H1 (cell line): ENCODE measurements around the gene SMIM41. TPM values are rescaled to one million over a fixed set of nuclear protein-coding genes. Genes with fewer than 3 reads are reported as not detected.

Experiments used
- CTCF ChIA-PET: fragments of 300-600 bp; sonication (Branson Sonifier 250); formaldehyde crosslinking; loops from one replicate; lab custom pipeline; 2021; ENCODE audit not compliant: partially characterized antibody; lab: Charles Lee
- POLR2A ChIA-PET: fragments of 300-600 bp; sonication (Branson Sonifier 250); formaldehyde crosslinking; loops from one replicate; lab custom pipeline; 2021; ENCODE audit warnings: inconsistent platforms; ENCODE audit not compliant: partially characterized antibody; lab: Charles Lee
- DNase-seq, 2 experiments: peaks; one replicate each; pipeline versions ENCODE4 v3.0.0 to v3.0.0-alpha.2; 2010 to 2022; ENCODE audit warnings: low spot score in 2 of 2, low read depth in 1 of 2, mixed read lengths in 1 of 2
- FAIRE-seq: peaks from 2 replicates; lab custom pipeline; 2011; peaks lifted over from hg19 to GRCh38; lab: Jason Lieb, UNC
- H2AFZ ChIP-seq: 2 replicates; pipeline ENCODE4 v1.8.1; 2012; ENCODE audit warnings: low read length, inconsistent platforms
- H2AK5ac ChIP-seq: 2 replicates; pipeline ENCODE4 v1.6.1; 2013; ENCODE audit warnings: low read depth, low read length
- H2BK120ac ChIP-seq: replicated peaks from 2 replicates; pipeline ENCODE3; 2013; ENCODE audit warnings: low read depth, low read length, inconsistent platforms
- H2BK12ac ChIP-seq: 2 replicates; pipeline ENCODE4 v1.6.1; 2013; ENCODE audit warnings: low read depth, low read length
- H2BK15ac ChIP-seq: 2 replicates; pipeline ENCODE4 v1.6.1; 2013; ENCODE audit warnings: low read length
- H2BK20ac ChIP-seq: 2 replicates; pipeline ENCODE4 v1.6.1; 2013; ENCODE audit warnings: low read length
- H2BK5ac ChIP-seq: 2 replicates; pipeline ENCODE4 v1.6.1; 2013; ENCODE audit warnings: low read depth, low read length
- H3K14ac ChIP-seq: 2 replicates; pipeline ENCODE4 v1.6.1; 2013; ENCODE audit warnings: inconsistent platforms; ENCODE audit not compliant: insufficient read length
- H3K18ac ChIP-seq: 2 replicates; pipeline ENCODE4 v1.6.1; 2013; ENCODE audit warnings: low read length; ENCODE audit errors: extremely low read depth
- H3K23ac ChIP-seq: 2 replicates; pipeline ENCODE4 v1.6.1; 2013; ENCODE audit warnings: inconsistent platforms; ENCODE audit not compliant: insufficient read length
- H3K23me2 ChIP-seq: 2 replicates; pipeline ENCODE4 v1.6.1; 2013; ENCODE audit warnings: low read depth, low read length
- H3K27ac ChIP-seq: 2 replicates; pipeline ENCODE4 v1.6.1; 2011; ENCODE audit warnings: low read depth, low read length, inconsistent platforms
- H3K27me3 ChIP-seq, 4 experiments: replicated peaks in 1 of 4; 1 replicate in 1 of 4; 2 replicates in 3 of 4; pipeline versions ENCODE4 v1.6.1 to v1.8.1; 2011 to 2013; ENCODE audit warnings: low read length in 3 of 4, mild to moderate bottlenecking in 3 of 4, inconsistent platforms in 2 of 4, mixed read lengths in 2 of 4, moderate library complexity in 1 of 4; ENCODE audit not compliant: control insufficient read depth in 3 of 4, insufficient read depth in 3 of 4; ENCODE audit errors: extremely low read depth in 1 of 4
- H3K36me3 ChIP-seq, 4 experiments: 2 replicates each; pipeline versions ENCODE4 v1.6.1 to v1.8.1; 2011 to 2013; ENCODE audit warnings: mild to moderate bottlenecking in 4 of 4, low read length in 3 of 4, moderate library complexity in 2 of 4, control low read depth in 1 of 4, inconsistent platforms in 1 of 4; ENCODE audit not compliant: insufficient read depth in 4 of 4, control insufficient read depth in 2 of 4
- H3K4ac ChIP-seq: replicated peaks from 2 replicates; pipeline ENCODE3; 2013; ENCODE audit warnings: low read length, low read depth, mixed read lengths, inconsistent platforms; ENCODE audit not compliant: insufficient read length
- H3K4me1 ChIP-seq, 4 experiments: replicated peaks in 1 of 4; 1 replicate in 1 of 4; 2 replicates in 3 of 4; pipeline versions ENCODE4 v1.6.1 to v1.8.1; 2011 to 2013; ENCODE audit warnings: low read length in 3 of 4, inconsistent platforms in 2 of 4, mixed read lengths in 1 of 4; ENCODE audit not compliant: insufficient read depth in 4 of 4, control insufficient read depth in 3 of 4
- H3K4me2 ChIP-seq, 2 experiments: 2 replicates each; pipeline versions ENCODE4 v1.6.1 to v1.8.1; 2011 to 2013; ENCODE audit warnings: low read depth in 2 of 2, low read length in 2 of 2, control low read depth in 1 of 2, inconsistent platforms in 1 of 2, mild to moderate bottlenecking in 1 of 2; ENCODE audit not compliant: insufficient read depth in 1 of 2
- H3K4me3 ChIP-seq, 4 experiments: fragments of 200-600, 300-600 bp in 1 of 4; sonication (generic), shearing (Covaris generic), sonication (Bioruptor Twin) in 1 of 4; 2 replicates each; pipeline versions ENCODE4 v1.5.1 to v1.8.1; 2011 to 2016; ENCODE audit warnings: low read length in 4 of 4, low read depth in 3 of 4, control low read depth in 2 of 4, inconsistent platforms in 2 of 4, mild to moderate bottlenecking in 2 of 4, mixed read lengths in 1 of 4, moderate library complexity in 1 of 4; ENCODE audit not compliant: insufficient read depth in 2 of 4; ENCODE audit errors: extremely low read depth in 1 of 4
- H3K56ac ChIP-seq: replicated peaks from 2 replicates; pipeline ENCODE3; 2013; ENCODE audit warnings: low read depth, mild to moderate bottlenecking, mixed read lengths, low read length, inconsistent platforms; ENCODE audit not compliant: insufficient read length
- H3K79me1 ChIP-seq: 2 replicates; pipeline ENCODE4 v1.6.1; 2013; ENCODE audit warnings: low read depth, low read length, control low read depth
- H3K79me2 ChIP-seq, 2 experiments: 2 replicates each; pipeline versions ENCODE4 v1.6.1 to v1.8.1; 2012 to 2013; ENCODE audit warnings: low read length in 2 of 2, mild to moderate bottlenecking in 2 of 2, inconsistent platforms in 1 of 2; ENCODE audit not compliant: insufficient read depth in 2 of 2, control insufficient read depth in 1 of 2
- H3K9ac ChIP-seq, 4 experiments: replicated peaks in 1 of 4; 1 replicate in 1 of 4; 2 replicates in 3 of 4; pipeline versions ENCODE4 v1.6.1 to v1.8.1; 2011 to 2013; ENCODE audit warnings: low read depth in 3 of 4, low read length in 3 of 4, control low read depth in 2 of 4, mild to moderate bottlenecking in 2 of 4, moderate library complexity in 2 of 4, inconsistent platforms in 1 of 4; ENCODE audit errors: extremely low read depth in 1 of 4
- H3K9me3 ChIP-seq, 2 experiments: 2 replicates each; pipeline versions ENCODE4 v1.6.1 to v1.8.1; 2012 to 2013; ENCODE audit warnings: mild to moderate bottlenecking in 2 of 2, moderate library complexity in 2 of 2, control low read depth in 1 of 2, inconsistent platforms in 1 of 2, low read depth in 1 of 2, low read length in 1 of 2, mixed read lengths in 1 of 2; ENCODE audit not compliant: insufficient read depth in 2 of 2
- H4K20me1 ChIP-seq, 2 experiments: replicated peaks in 1 of 2; 2 replicates each; pipeline versions ENCODE3 to v1.8.1; 2011 to 2013; ENCODE audit warnings: inconsistent platforms in 2 of 2, low read length in 2 of 2, mild to moderate bottlenecking in 1 of 2; ENCODE audit not compliant: insufficient read depth in 2 of 2, control insufficient read depth in 1 of 2
- H4K5ac ChIP-seq: 2 replicates; pipeline ENCODE4 v1.6.1; 2013; ENCODE audit warnings: low read length, low read depth, mixed read lengths, inconsistent platforms; ENCODE audit not compliant: insufficient read length
- H4K8ac ChIP-seq: 2 replicates; pipeline ENCODE4 v1.8.0; 2013; ENCODE audit warnings: mild to moderate bottlenecking, moderate library complexity, low read length, inconsistent platforms; ENCODE audit not compliant: insufficient read depth; ENCODE audit errors: extremely low read depth
- H4K91ac ChIP-seq: replicated peaks from 2 replicates; pipeline ENCODE3; 2013; ENCODE audit warnings: low read length, mixed read lengths, inconsistent platforms; ENCODE audit not compliant: insufficient read length
- CBX8 ChIP-seq: fragments of 300-800, 300-1000 bp; sonication (generic); IDR thresholded peaks from 2 replicates; pipeline ENCODE4 v1.7.1; 2016; ENCODE audit warnings: low read depth, low read length, borderline replicate concordance
- CREB1 ChIP-seq: IDR thresholded peaks from 2 replicates; pipeline ENCODE4 v1.6.1; 2012; ENCODE audit warnings: inconsistent platforms
- CTCF ChIP-seq, 3 experiments: IDR thresholded peaks; 1 replicate in 2 of 3; 2 replicates in 1 of 3; pipeline versions ENCODE4 v1.5.1 to v1.6.1; 2011; ENCODE audit warnings: low read length in 3 of 3, mild to moderate bottlenecking in 3 of 3, inconsistent platforms in 2 of 3, low read depth in 1 of 3, moderate library complexity in 1 of 3; ENCODE audit not compliant: insufficient read depth in 1 of 3; ENCODE audit errors: control extremely low read depth in 1 of 3
- FOSL1 ChIP-seq: IDR thresholded peaks from 2 replicates; pipeline ENCODE4 v1.6.1; 2011; ENCODE audit warnings: mild to moderate bottlenecking, low read depth, low read length, moderate library complexity; ENCODE audit not compliant: insufficient read depth
- KDM5A ChIP-seq: fragments of 200-600 bp; IDR thresholded peaks from 2 replicates; pipeline ENCODE4 v1.7.1; 2012; ENCODE audit warnings: mild to moderate bottlenecking, low read length, inconsistent platforms, mixed read lengths
- RBBP5 ChIP-seq: IDR thresholded peaks from 2 replicates; pipeline ENCODE4 v1.7.1; 2012; ENCODE audit warnings: low read depth, mild to moderate bottlenecking, inconsistent platforms, low read length, moderate library complexity, borderline replicate concordance
- SIN3A ChIP-seq, 2 experiments: IDR thresholded peaks in 1 of 2; conservative IDR thresholded peaks in 1 of 2; 2 replicates each; pipeline ENCODE4 v1.6.1; 2011 to 2012; ENCODE audit warnings: low read length in 2 of 2, improper control_type of control experiment in 1 of 2, low read depth in 1 of 2, mild to moderate bottlenecking in 1 of 2
- TEAD4 ChIP-seq: IDR thresholded peaks from 2 replicates; pipeline ENCODE4 v1.6.1; 2012; ENCODE audit warnings: low read depth, low read length, inconsistent platforms, mixed read lengths
- whole genome bisulfite sequencing, 2 experiments: shearing (Covaris generic) in 1 of 2; methylation state at CpG; one replicate each; pipeline versions ENCODE4 v1.1.6 to v1.1.7; 2013 to 2015; ENCODE audit warnings: low lambda C conversion rate in 2 of 2, mixed read lengths in 2 of 2, inconsistent platforms in 1 of 2, low coverage in 1 of 2, missing lambda C conversion rate in 1 of 2; ENCODE audit not compliant: insufficient replicate concordance in 2 of 2, insufficient coverage in 1 of 2, insufficient read length in 1 of 2; ENCODE audit errors: extremely low coverage in 1 of 2, missing lambda C conversion rate in 1 of 2; 5-methylcytosine and 5-hydroxymethylcytosine counted together
- polyA plus RNA-seq, 7 experiments: library from polyadenylated mRNA; depleted of rRNA in 3 of 7; stranded (reverse) in 5 of 7; unstranded in 2 of 7; fragments of >200 nt in 5 of 7; fragments of 200-250 nt in 2 of 7; gene quantifications; 1 replicate in 5 of 7; 2 replicates in 1 of 7; 4 replicates in 1 of 7; pipeline versions ENCODE4 v1.2.1 to v1.2.3, GENCODE V29; 2011 to 2013; ENCODE audit warnings: missing spikeins in 2 of 7, mixed read lengths in 2 of 7
- total RNA-seq: library from RNA; stranded (reverse); fragmentation: NEBNext Ultra II Directional; extraction: Animal tissue kit (Norgen Biotek cat#: 25700); gene quantifications from 2 replicates; pipeline ENCODE4 v1.2.1, GENCODE V29; 2021

Gene SMIM41
- total and polyA plus RNA-seq, 2 of the 8 experiments (the other 6 are each of a cell fraction or from before 2014, with no cell fraction given): 0.28 to 0.98 TPM

- Histone ChIP-seq H3K79me1 (no peaks in the 10 kb centered on the region), H2AFZ (no peak overlapping the region; the same call in 1 of the 2 replicates), H3K18ac (peak overlapping the region; percentile 91), H3K9me3 (no peaks in the 10 kb centered on the region), H3K4ac (peak overlapping the region; percentile 48), H3K23ac (no peak overlapping the region), H4K5ac (peak overlapping the region; percentile 32), H2BK12ac (peak overlapping the region; percentile 5; the same call in 1 of the 2 replicates), H2BK15ac (peak overlapping the region; percentile 65; the same call in 1 of the 2 replicates), H4K20me1 (no peaks in the 10 kb centered on the region), H3K4me1 (peaks cover 29 to 46% (median 34%) of the 10 kb centered on the region in 4 experiments), H2BK120ac (no peak overlapping the region), H2AK5ac (no peak overlapping the region), H4K8ac (peak overlapping the region; percentile 60; the same call in 1 of the 2 replicates), H3K14ac (no peak overlapping the region), H3K56ac (no peak overlapping the region), H3K27me3 (no peaks in the 10 kb centered on the region), H3K4me3 (peak overlapping the region in 2 of 4 experiments; percentile 4 to 51; a peak in 3 of 8 replicates), H3K9ac (no peak overlapping the region), H3K23me2 (0 out of 2 replicates have a peak, but pooled peaks cover 2% of the 10 kb centered on the region), H2BK5ac (peak overlapping the region; percentile 53; the same call in 1 of the 2 replicates), H3K27ac (no peak overlapping the region), H4K91ac (peak overlapping the region; percentile 47), H3K79me2 (no peaks in the 10 kb centered on the region), H2BK20ac (peak overlapping the region; percentile 11; the same call in 1 of the 2 replicates), H3K36me3 (no peaks in the 10 kb centered on the region), H3K4me2 (peak overlapping the region; percentile 22 to 60; a peak in 3 of 4 replicates)
- 22% methylated on average over 17 of the region's 18 CpGs; no CpG with 5 or more reads in 1 of the 2 experiments for WGBS, 2 experiments
- CTCF ChIA-PET: interaction anchor here (0.7 to 12.6 kb wide), 30 partner anchors 8 to 157 kb away, joined by 3 to 338 read pairs (median 4); no protein-coding TSS in a partner anchor
- DNase-seq (peak; percentile 59 to 90), FAIRE-seq (no peak)
- POLR2A ChIA-PET: interaction anchor here (0.7 to 2.0 kb wide), 4 partner anchors 27 to 96 kb away, joined by 4 to 5 read pairs (median 5); no protein-coding TSS in a partner anchor
- peak; percentile 73 to 83 (median 78) for TF ChIP-seq CTCF (IDR thresholded peaks at IDR 0.05; ENCODE audit: control extremely low read depth in 1 of 3, insufficient read depth in 1 of 3, low read depth in 1 of 3, low read length in 3 of 3)
- TF ChIP-seq SIN3A (conservative IDR thresholded peaks at IDR 0.05 in 1 of 2, IDR thresholded peaks at IDR 0.05 in 1 of 2; ENCODE audit: low read depth in 1 of 2, low read length in 2 of 2): no peak
- TF ChIP-seq KDM5A: no peak
- 0 out of 2 replicates have a peak, but pooled peaks have one; percentile 39 for TF ChIP-seq TEAD4
- no peak for TF ChIP-seq FOSL1
- TF ChIP-seq CREB1: peak; percentile 34; the same call in 1 of the 2 replicates
- no peak for TF ChIP-seq CBX8
- no peak for TF ChIP-seq RBBP5
These were observed 42.5 kb downstream of the SMIM41 start for GRCh38 chr12:52121824-52122539.
